HL-60/S4 (cell line): Measurements from ENCODE around the gene AVPR2.

Experiments used
- in situ Hi-C: fragments of 300-500 bp; cut with MboI; formaldehyde crosslinking; loops from 2 replicates; pipeline ENCODE4 v1.14.3; 2022; ENCODE audit warnings: low sequenced_read_pairs

Gene AVPR2

GRCh38 chrX:153910446-153910845, 6.0 kb downstream of the AVPR2 start:
- in situ Hi-C loops: no loop called here

GRCh38 chrX:153911798-153912197, 7.3 kb downstream of the AVPR2 start:
- in situ Hi-C loops: no loop called here

GRCh38 chrX:153913211-153913610, 8.7 kb downstream of the AVPR2 start:
- in situ Hi-C loops: no loop called here

GRCh38 chrX:153913701-153914100, 9.2 kb downstream of the AVPR2 start:
- in situ Hi-C loops: no loop called here

- in situ Hi-C loops: no loop called here
Observed at GRCh38 chrX:153917869-153918268, 13.4 kb downstream of the AVPR2 start.

GRCh38 chrX:153919281-153919680, 14.8 kb downstream of the AVPR2 start:
- in situ Hi-C loops: no loop called here

GRCh38 chrX:153920546-153920945, 16.1 kb downstream of the AVPR2 start:
- in situ Hi-C loops: no loop called here

- in situ Hi-C loops: no loop called here
Observed at GRCh38 chrX:153921070-153921469, 16.6 kb downstream of the AVPR2 start.

GRCh38 chrX:153921511-153922446, 17.3 kb downstream of the AVPR2 start:
- in situ Hi-C loops: no loop called here

- in situ Hi-C loops: no loop called here
Observed at GRCh38 chrX:153922932-153923857, 18.7 kb downstream of the AVPR2 start.

GRCh38 chrX:153924149-153924861, 19.8 kb downstream of the AVPR2 start:
- in situ Hi-C loops: no loop called here

GRCh38 chrX:153925387-153925738, 20.9 kb downstream of the AVPR2 start:
- in situ Hi-C loops: no loop called here

- in situ Hi-C loops: no loop called here
Observed at GRCh38 chrX:153925739-153926551, 21.5 kb downstream of the AVPR2 start, which contains the start of gene ARHGAP4. ARHGAP4 (minus strand) TSS chrX:153926264; CDS start chrX:153926202, 62 bp downstream.

GRCh38 chrX:153926552-153926857, 22.0 kb downstream of the AVPR2 start:
- in situ Hi-C loops: no loop called here

- in situ Hi-C loops: no loop called here
Observed at GRCh38 chrX:153926858-153927671, 22.6 kb downstream of the AVPR2 start.

GRCh38 chrX:153927672-153927921, 23.1 kb downstream of the AVPR2 start:
- in situ Hi-C loops: no loop called here

GRCh38 chrX:153927922-153928760, 23.7 kb downstream of the AVPR2 start:
- in situ Hi-C loops: no loop called here

GRCh38 chrX:153928846-153929245, 24.4 kb downstream of the AVPR2 start:
- in situ Hi-C loops: no loop called here

- in situ Hi-C loops: no loop called here
Observed at GRCh38 chrX:153929576-153929975, 25.1 kb downstream of the AVPR2 start.
